Neural cell (in vitro differentiated cells): ENCODE results near the gene RHOA. TPM values are rescaled to one million over a fixed set of nuclear protein-coding genes. Genes with fewer than 3 reads are reported as not detected.

Experiments
- H2AFZ ChIP-seq: fragments of 200-600, 300-800 bp; sonication (generic), shearing (Covaris generic); 2 replicates; pipeline ENCODE4 v1.6.0; 2014; ENCODE audit warnings: low read depth, mild to moderate bottlenecking, antibody characterized with exemption, low read length, moderate library complexity
- H3F3A ChIP-seq: fragments of 200-600 bp; shearing (Covaris generic); 2 replicates; pipeline ENCODE4 v1.6.1; 2016; ENCODE audit warnings: mild to moderate bottlenecking, moderate library complexity, mixed read lengths, antibody characterized with exemption, low read length; ENCODE audit not compliant: insufficient read depth, poor library complexity, severe bottlenecking
- H3K27ac ChIP-seq: fragments of 200-600, 300-800 bp; sonication (generic), shearing (Covaris generic); 2 replicates; pipeline ENCODE4 v1.5.1; 2014; ENCODE audit warnings: mild to moderate bottlenecking, low read length, moderate library complexity
- H3K27me3 ChIP-seq: fragments of 300-800, 200-600 bp; sonication (generic), shearing (Covaris generic); 2 replicates; pipeline ENCODE4 v1.6.0; 2014; ENCODE audit warnings: mild to moderate bottlenecking, low read depth, low read length, moderate library complexity; ENCODE audit not compliant: insufficient read depth
- H3K36me3 ChIP-seq: fragments of 300-800, 200-600 bp; sonication (generic), shearing (Covaris generic); 2 replicates; pipeline ENCODE4 v1.5.1; 2014; ENCODE audit warnings: mild to moderate bottlenecking, antibody characterized with exemption, low read length, moderate library complexity; ENCODE audit not compliant: insufficient read depth
- H3K4me2 ChIP-seq: fragments of 300-800, 200-600 bp; sonication (generic), shearing (Covaris generic); 2 replicates; pipeline ENCODE4 v1.6.0; 2014; ENCODE audit warnings: mild to moderate bottlenecking, low read length
- H3K4me3 ChIP-seq: fragments of 300-800, 200-600 bp; sonication (generic), shearing (Covaris generic); 2 replicates; pipeline ENCODE4 v1.5.1; 2014; ENCODE audit warnings: mild to moderate bottlenecking, low read length, moderate library complexity
- H3K79me2 ChIP-seq: fragments of 200-600 bp; shearing (Covaris generic); replicated peaks from 2 replicates; pipeline ENCODE4 v1.6.0; 2014; ENCODE audit warnings: mild to moderate bottlenecking, low read length, moderate library complexity; ENCODE audit not compliant: insufficient read depth
- H3K9ac ChIP-seq: fragments of 300-800, 200-600 bp; sonication (generic), shearing (Covaris generic); 2 replicates; pipeline ENCODE4 v1.6.1; 2016; ENCODE audit warnings: mild to moderate bottlenecking, low read length, mixed read lengths
- H3K9me2 ChIP-seq: fragments of 200-600 bp; shearing (Covaris generic); 2 replicates; pipeline ENCODE4 v1.6.1; 2016; ENCODE audit warnings: mild to moderate bottlenecking, low read length, mixed read lengths; ENCODE audit not compliant: insufficient read depth
- H3K9me3 ChIP-seq: fragments of 200-600, 300-800 bp; sonication (generic), shearing (Covaris generic); 2 replicates; pipeline ENCODE4 v1.6.1; 2016; ENCODE audit warnings: mild to moderate bottlenecking, mixed run types, low read length, moderate library complexity, mixed read lengths
- H4K20me1 ChIP-seq: fragments of 200-600 bp; shearing (Covaris generic); 2 replicates; pipeline ENCODE4 v1.6.1; 2016; ENCODE audit warnings: mild to moderate bottlenecking, mixed run types; ENCODE audit not compliant: insufficient read depth
- EP300 ChIP-seq: fragments of 450-650 bp; conservative IDR thresholded peaks from 2 replicates; pipeline ENCODE4 v1.6.1; 2014; ENCODE audit warnings: antibody characterized with exemption, mild to moderate bottlenecking, moderate library complexity; ENCODE audit not compliant: poor library complexity, severe bottlenecking
- EZH2 ChIP-seq: fragments of 200-600, 300-800 bp; shearing (Covaris generic), sonication (generic); IDR thresholded peaks from 2 replicates; pipeline ENCODE4 v1.6.1; 2014; ENCODE audit warnings: antibody characterized with exemption, low read length, borderline replicate concordance, mild to moderate bottlenecking; ENCODE audit not compliant: insufficient read depth, poor library complexity, severe bottlenecking
- MXI1 ChIP-seq: fragments of 450-650 bp; conservative IDR thresholded peaks from 2 replicates; pipeline ENCODE4 v1.6.1; 2014; ENCODE audit warnings: antibody characterized with exemption, mild to moderate bottlenecking; ENCODE audit not compliant: poor library complexity, severe bottlenecking
- POLR2AphosphoS5 ChIP-seq: IDR thresholded peaks from 2 replicates; pipeline ENCODE4 v1.6.1; 2012
- SMC3 ChIP-seq: fragments of 450-650 bp; conservative IDR thresholded peaks from 2 replicates; pipeline ENCODE4 v1.6.1; 2014; ENCODE audit warnings: antibody characterized with exemption, mild to moderate bottlenecking, moderate library complexity; ENCODE audit not compliant: poor library complexity
- TAF1 ChIP-seq: IDR thresholded peaks from 2 replicates; pipeline ENCODE4 v1.6.1; 2012; ENCODE audit warnings: low read depth
- polyA plus RNA-seq: library from polyadenylated mRNA; depleted of rRNA; stranded (reverse); fragments of >200 nt; gene quantifications from 2 replicates; pipeline ENCODE4 v1.2.3, GENCODE V29; 2014
- TF ChIP-seq, protein P1 (sequence below): IDR thresholded peaks from 2 replicates; pipeline ENCODE4 v1.6.1; 2012; ENCODE audit warnings: borderline replicate concordance
- TF ChIP-seq, protein P2 (sequence below): fragments of 450-650 bp; IDR thresholded peaks from 2 replicates; pipeline ENCODE4 v1.5.1; 2014; ENCODE audit warnings: antibody characterized with exemption, mild to moderate bottlenecking, moderate library complexity; ENCODE audit not compliant: poor library complexity, severe bottlenecking

Gene RHOA
- polyA plus RNA-seq, 1 donor from 2014 or later, result 159 TPM

DNA sequence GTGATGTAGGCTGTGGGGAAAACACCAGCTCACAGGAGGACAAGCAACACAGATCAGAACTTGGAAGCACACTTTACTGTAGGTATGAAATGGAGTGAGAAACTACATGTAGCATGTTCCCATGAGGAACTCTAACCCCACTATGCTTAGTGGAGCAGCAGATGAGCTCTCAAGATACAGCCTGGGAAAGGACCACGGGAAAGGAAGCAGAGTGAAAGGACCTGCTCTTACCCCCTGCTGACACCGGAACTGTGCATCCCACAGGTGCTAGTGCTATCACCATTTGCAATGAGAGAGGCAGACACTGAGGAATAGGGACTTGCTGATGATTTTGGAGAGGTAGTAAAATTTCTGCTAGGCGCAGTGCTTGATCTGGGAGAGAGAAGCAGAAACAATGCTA lies 100.5 kb downstream of the RHOA start:
- TF ChIP-seq TAF1, result no peak
- no peak for TF ChIP-seq EZH2
- no peak for TF ChIP-seq SMC3
- no peak for TF ChIP-seq MXI1
- TF ChIP-seq, protein P1, sequence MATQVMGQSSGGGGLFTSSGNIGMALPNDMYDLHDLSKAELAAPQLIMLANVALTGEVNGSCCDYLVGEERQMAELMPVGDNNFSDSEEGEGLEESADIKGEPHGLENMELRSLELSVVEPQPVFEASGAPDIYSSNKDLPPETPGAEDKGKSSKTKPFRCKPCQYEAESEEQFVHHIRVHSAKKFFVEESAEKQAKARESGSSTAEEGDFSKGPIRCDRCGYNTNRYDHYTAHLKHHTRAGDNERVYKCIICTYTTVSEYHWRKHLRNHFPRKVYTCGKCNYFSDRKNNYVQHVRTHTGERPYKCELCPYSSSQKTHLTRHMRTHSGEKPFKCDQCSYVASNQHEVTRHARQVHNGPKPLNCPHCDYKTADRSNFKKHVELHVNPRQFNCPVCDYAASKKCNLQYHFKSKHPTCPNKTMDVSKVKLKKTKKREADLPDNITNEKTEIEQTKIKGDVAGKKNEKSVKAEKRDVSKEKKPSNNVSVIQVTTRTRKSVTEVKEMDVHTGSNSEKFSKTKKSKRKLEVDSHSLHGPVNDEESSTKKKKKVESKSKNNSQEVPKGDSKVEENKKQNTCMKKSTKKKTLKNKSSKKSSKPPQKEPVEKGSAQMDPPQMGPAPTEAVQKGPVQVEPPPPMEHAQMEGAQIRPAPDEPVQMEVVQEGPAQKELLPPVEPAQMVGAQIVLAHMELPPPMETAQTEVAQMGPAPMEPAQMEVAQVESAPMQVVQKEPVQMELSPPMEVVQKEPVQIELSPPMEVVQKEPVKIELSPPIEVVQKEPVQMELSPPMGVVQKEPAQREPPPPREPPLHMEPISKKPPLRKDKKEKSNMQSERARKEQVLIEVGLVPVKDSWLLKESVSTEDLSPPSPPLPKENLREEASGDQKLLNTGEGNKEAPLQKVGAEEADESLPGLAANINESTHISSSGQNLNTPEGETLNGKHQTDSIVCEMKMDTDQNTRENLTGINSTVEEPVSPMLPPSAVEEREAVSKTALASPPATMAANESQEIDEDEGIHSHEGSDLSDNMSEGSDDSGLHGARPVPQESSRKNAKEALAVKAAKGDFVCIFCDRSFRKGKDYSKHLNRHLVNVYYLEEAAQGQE, result no peak
- TF ChIP-seq POLR2AphosphoS5, result no peak
- TF ChIP-seq, protein P2, sequence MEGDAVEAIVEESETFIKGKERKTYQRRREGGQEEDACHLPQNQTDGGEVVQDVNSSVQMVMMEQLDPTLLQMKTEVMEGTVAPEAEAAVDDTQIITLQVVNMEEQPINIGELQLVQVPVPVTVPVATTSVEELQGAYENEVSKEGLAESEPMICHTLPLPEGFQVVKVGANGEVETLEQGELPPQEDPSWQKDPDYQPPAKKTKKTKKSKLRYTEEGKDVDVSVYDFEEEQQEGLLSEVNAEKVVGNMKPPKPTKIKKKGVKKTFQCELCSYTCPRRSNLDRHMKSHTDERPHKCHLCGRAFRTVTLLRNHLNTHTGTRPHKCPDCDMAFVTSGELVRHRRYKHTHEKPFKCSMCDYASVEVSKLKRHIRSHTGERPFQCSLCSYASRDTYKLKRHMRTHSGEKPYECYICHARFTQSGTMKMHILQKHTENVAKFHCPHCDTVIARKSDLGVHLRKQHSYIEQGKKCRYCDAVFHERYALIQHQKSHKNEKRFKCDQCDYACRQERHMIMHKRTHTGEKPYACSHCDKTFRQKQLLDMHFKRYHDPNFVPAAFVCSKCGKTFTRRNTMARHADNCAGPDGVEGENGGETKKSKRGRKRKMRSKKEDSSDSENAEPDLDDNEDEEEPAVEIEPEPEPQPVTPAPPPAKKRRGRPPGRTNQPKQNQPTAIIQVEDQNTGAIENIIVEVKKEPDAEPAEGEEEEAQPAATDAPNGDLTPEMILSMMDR, result no peak
- no peak for TF ChIP-seq EP300
- Histone ChIP-seq H3F3A (no peaks in the 10 kb centered on the region), H2AFZ (no peak overlapping the region), H3K9me3 (no peaks in the 10 kb centered on the region), H3K4me3 (no peak overlapping the region), H3K9me2 (no peaks in the 10 kb centered on the region), H3K27me3 (no peaks in the 10 kb centered on the region), H3K4me2 (no peak overlapping the region), H3K27ac (no peak overlapping the region), H4K20me1 (no peaks in the 10 kb centered on the region), H3K36me3 (peaks cover 3% of the 10 kb centered on the region), H3K79me2 (no peaks in the 10 kb centered on the region), H3K9ac (no peak overlapping the region)

DNA sequence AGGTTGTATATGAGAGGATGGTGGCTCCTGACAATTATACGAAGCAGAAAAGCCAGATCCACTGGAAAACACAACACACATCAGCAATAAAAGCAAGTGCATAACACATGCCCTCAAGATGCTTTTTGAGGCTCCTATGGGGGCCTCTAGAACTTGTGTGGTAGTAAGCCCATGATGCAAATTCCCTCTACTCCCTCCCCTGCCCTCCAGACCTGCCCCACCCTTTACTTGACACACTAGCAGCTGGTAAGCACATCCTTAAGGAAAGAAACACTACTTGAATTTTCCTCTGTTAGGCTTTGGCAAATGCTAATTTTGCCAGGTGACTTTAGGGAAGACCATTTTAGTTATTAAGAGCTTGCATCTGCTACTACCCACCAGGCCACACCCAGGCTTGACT lies 101.1 kb downstream of the RHOA start:
- H3K4me2 ChIP-seq, result no peak overlapping the region
- H4K20me1 ChIP-seq, result no peaks in the 10 kb centered on the region
- H3K4me3 ChIP-seq, result no peak overlapping the region
- no peak overlapping the region for H2AFZ ChIP-seq
- H3K27me3 ChIP-seq, result no peaks in the 10 kb centered on the region
- no peaks in the 10 kb centered on the region for H3F3A ChIP-seq
- H3K79me2 ChIP-seq, result no peaks in the 10 kb centered on the region
- H3K9me3 ChIP-seq, result no peaks in the 10 kb centered on the region
- no peak overlapping the region for H3K27ac ChIP-seq
- no peak for TF ChIP-seq EP300
- no peak for TF ChIP-seq EZH2
- no peak overlapping the region for H3K9ac ChIP-seq
- peaks cover 3% of the 10 kb centered on the region for H3K36me3 ChIP-seq
- no peaks in the 10 kb centered on the region for H3K9me2 ChIP-seq

Other genes with a start within 250 kb of the RHOA start
- gene CCDC71, start 245.6 kb downstream of the RHOA start, polyA plus RNA-seq, result 14.8 and 25.7 TPM in 2 replicates
- gene KLHDC8B, start 240.4 kb downstream of the RHOA start, polyA plus RNA-seq, result 64.2 and 65.1 TPM in 2 replicates
- 15.6 and 18.0 TPM in 2 replicates for gene C3orf62, start 134.7 kb downstream of the RHOA start, polyA plus RNA-seq
- 35.5 and 42.7 TPM in 2 replicates for gene USP4, start 71.9 kb downstream of the RHOA start, polyA plus RNA-seq
- 106 and 130 TPM in 2 replicates for gene GPX1, start 53.6 kb downstream of the RHOA start, polyA plus RNA-seq
- 17.1 and 23.5 TPM in 2 replicates for gene TCTA, start 447 bp upstream of the RHOA start, polyA plus RNA-seq
- gene AMT, start 10.5 kb upstream of the RHOA start, polyA plus RNA-seq, result 5.0 and 6.1 TPM in 2 replicates
- 20.5 and 23.7 TPM in 2 replicates for gene NICN1, start 17.3 kb upstream of the RHOA start, polyA plus RNA-seq
- 14.3 and 16.5 TPM in 2 replicates for gene DAG1, start 58.3 kb upstream of the RHOA start, polyA plus RNA-seq
- gene BSN, start 142.5 kb upstream of the RHOA start, polyA plus RNA-seq, result 2.0 and 3.0 TPM in 2 replicates